DMS 273 treated with DMSO at 0.1 percent for 48 hours (cell line): ENCODE results near the gene KRTAP16-1.
"Not testable (repeated sequence)": the region's sequence is repeated elsewhere in the genome, so short reads cannot be mapped to it uniquely, and the experiment has no call there.

Experiments
- DNase-seq: peaks from one replicate; lab custom pipeline; 2025; lab: John Stamatoyannopoulos, UW

The KRTAP16-1 gene

DNA sequence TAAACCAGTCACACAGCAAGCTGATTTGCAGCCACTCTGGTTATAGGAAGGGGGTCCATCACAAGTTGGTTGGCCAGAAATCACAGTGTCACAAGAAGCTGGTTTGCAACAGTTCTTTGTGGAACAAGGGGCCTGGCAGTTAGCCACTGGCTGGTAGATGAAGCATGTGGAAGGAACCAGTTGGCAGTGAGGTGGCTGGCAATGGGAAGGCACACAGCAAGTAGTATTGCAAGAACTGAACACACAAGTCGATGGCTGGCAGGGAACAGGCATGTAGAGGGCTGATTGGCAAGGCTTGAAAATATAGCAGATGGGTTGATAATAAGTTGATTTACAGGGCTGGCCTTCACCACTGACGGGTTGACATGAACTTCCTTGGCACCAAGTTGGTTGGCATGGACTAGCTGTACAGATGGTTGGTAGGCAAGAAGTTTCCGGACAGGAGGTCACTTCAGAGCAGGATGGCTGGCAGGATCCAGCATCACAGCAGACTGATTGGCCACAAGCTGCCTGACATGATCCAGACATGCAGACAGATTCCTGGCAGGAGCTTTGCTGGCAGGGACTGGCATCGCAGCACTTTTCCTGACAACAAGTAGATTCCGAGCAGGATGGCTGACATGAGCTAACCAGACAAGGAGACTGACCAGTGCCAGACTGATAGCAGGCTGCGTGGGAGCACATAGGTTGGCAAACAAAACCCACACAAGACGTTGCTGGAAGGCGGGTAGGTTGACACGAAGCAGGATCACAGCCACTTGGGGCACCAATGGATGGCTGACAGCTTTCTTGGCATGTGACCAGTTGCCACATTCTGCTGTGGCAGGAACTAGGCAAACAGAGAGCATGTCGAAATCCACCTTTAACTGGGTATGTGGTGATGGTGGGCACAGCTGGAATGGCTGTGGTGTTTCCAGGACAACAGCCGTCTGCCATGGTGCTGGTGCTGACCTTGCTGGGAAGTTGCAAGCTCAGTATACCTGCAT, 6.9 kb downstream of the KRTAP16-1 start, which contains the start of gene KRTAP29-1:
KRTAP29-1 (minus strand) TSS at position 936 of the 986 bp plus-strand sequence; CDS start at position 936, 0 bp downstream.
- DNase-seq: peak; percentile 23

DNA sequence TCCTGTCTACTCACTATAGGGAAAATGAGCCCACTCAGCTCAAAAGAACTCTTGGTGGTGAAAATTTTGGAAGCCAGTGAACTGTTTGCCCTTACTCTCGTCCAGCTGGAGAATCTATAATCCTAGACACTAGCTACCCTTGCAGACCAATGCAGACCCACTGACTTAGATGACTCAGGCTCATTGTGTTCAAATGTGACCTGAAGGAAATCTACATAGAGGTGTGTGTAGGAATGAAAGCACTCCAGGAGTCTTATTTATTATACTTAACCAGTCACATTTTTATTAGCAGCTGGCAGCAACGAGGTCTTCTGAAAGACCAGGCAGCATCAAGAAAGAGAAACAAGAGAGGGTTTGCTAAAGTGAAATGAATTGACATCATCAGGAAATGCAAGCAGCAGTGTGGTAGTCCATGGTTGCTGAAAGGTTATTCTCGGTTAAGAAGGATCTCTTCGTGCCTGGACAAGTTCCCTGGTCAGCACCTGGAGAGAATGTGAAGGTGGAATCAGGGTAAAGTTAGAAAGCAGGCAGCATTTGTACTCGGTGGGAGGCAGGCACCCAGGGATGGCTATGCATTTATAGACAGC, 7.8 kb downstream of the KRTAP16-1 start:
- no peak for DNase-seq

DNA sequence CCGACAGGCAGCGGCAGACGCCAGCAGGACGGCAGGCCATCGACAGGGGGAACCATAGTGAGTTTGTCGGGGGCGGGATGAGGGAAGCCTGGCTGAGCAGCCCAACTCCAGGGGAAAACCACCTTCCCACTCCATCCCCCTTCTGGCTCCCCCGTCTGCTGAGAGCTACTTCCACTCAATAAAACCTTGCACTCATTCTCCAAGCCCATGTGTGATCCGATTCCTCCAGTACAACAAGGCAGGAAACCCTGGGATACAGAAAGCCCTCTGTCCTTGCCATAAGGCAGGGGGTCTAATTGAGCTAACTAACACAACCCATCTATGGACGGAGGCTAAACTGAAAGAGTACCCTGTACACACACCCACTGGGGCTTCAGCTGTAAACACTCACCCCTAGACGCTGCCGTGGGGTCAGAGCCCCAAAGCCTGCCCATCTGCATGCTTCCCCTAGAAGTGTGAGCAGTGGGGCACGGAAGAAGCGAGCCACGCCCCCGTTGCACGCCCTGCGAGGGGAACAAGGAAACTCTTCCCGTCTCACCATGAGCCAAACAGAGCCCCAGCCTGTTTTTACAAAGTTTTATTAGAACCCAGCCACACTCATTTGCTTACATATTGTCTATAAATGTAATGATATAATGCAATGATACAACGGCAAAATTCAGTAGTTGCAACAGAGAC, 10.5 kb downstream of the KRTAP16-1 start:
- DNase-seq: no peak

DNA sequence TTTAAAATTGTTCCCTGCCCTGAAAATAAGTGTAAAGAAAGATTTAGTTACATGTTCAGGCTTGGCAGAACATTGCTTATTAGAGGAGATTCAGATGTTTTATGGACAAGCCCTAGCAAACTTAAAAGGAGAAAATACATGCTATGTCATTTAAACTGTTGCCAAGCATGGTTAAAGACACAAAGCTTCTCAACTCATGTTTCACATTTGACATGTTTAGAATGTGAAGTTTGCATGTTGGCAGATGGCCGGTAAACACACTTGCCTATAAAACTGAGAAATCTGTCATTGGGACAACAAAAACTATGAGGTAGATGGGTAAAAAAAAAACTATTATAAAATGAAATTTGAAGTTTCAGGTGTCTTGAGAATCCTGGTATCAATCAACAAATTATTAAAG, 12.3 kb downstream of the KRTAP16-1 start:
- DNase-seq: no peak

DNA sequence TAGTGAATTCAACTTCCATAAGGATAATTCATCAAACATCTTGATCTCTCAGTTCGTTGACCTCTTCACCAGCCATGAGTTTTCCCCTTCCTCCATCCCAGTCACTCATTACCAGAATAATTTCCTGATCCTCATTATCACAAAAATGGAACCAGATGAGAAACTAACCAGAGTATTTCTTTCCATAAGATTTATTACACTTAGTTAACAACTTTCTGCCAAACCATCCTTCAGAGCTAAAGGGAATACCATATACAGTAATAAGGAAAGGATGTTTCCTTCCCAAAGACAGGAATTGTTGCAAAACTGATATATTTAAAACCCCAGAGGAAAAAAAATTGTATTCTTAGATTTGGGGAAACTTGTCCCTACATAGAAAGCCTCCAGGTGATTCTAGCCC, 15.1 kb downstream of the KRTAP16-1 start:
- no peak for DNase-seq

DNA sequence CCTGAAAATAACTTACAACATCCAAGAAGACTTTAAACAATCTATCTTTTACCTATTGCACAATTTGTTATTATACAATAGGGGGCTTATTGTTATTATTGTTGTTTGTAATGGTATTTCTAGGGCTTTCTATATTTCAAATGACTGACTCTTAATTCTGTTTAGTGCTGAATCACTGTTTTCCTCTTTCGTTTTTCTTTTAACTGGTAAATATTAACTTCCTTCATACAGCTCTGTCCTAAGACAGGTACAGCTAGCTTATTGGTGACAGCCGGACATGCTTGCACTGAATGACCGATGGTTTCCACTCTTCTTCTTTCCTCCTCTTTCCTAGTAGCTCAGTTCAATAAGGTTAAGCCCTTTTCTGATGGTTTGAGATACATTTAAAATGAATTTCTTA, 22.1 kb downstream of the KRTAP16-1 start:
- DNase-seq: no peak

DNA sequence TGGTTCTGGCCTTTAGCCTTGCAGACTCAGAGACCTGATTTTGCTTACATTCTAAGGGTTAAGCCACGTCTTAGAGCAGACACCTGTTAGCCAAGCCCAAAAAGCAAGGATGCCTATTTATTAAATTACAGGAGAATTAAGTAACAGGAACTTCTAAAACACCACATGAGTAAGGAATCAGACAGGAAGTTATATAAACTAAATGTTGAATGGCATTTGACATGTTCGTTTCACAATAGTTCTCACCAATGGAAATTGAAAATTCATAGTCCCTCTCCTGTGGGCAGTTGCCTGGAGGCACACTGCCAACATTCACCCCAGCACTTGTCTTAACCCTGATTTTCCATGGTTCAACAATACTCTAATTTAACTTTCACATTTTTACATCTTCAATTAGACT, 24.6 kb downstream of the KRTAP16-1 start:
- DNase-seq: no peak

DNA sequence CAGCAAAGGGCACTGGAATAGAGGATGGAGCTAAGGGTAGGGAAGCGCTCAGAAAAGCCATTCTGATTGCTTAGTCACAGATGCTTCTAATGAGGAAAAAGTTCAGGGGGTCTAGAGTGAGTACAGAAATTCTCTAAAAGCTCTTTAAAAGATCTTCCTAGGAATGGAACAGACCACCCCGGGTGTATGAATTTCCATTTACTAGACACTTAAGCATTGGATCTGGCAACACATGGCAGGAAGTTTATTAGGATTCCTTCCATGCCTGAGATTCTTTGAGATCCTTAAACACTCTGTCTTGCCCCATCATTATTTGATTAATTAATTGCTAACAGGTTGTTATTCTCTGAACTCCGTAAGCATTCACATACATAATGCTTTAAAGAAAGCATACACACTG, 25.1 kb downstream of the KRTAP16-1 start:
- DNase-seq: no peak

DNA sequence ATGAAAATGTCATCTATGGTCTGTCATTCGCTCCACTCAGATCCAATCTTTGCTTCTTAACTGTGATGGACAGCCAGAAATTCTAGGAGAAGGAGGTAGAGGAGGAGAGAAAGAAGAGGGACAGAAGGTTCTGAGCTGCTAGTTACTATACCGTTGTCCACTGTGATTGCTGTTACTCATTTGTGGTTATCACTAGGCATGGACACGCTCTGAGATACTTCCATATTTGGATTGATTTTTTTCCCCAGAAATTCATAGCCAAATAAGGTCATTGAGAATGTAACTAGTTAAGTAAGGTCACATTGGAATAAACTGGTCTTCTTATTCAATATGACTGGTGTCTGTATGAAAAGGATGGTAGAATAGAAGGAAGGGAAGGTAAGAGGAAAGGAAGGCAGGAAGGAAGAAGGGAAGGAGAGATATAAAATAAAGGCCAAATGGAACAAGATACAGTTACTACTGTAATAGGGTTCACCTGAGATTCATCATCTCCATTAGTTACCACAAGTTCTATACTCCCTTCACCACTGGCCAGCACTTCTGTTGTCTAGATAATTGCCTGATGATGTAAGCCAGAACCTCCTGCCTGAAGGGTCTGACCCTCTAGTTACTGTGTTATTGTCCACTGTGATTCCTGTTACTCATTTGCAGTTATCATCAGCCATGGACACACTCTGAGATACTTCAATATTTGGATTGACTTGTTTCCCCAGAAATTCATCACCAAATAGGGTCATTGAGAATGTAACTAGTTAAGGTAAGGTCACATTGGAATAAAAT, 30.7 kb downstream of the KRTAP16-1 start:
- no peak for DNase-seq

DNA sequence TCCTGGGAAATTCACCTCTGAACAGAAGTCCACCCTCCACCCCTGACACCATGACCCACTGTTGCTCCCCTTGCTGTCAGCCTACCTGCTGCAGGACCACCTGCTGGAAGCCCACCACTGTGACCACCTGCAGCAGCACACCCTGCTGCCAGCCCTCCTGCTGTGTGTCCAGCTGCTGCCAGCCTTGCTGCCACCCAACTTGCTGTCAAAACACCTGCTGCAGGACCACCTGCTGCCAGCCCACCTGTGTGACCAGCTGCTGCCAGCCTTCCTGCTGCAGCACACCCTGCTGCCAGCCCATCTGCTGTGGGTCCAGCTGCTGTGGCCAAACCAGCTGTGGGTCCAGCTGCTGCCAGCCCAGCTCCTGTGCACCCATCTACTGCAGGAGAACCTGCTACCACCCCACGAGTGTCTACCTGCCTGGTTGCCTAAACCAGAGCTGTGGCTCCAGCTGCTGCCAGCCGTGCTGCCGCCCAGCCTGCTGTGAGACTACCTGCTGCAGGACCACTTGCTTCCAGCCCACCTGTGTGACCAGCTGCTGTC, 33.4 kb downstream of the KRTAP16-1 start, which contains the start of gene KRTAP9-7:
KRTAP9-7 (plus strand) TSS at position 51 of the 543 bp plus-strand sequence; CDS start at position 51, 0 bp downstream.
- DNase-seq: not testable (repeated sequence)

DNA sequence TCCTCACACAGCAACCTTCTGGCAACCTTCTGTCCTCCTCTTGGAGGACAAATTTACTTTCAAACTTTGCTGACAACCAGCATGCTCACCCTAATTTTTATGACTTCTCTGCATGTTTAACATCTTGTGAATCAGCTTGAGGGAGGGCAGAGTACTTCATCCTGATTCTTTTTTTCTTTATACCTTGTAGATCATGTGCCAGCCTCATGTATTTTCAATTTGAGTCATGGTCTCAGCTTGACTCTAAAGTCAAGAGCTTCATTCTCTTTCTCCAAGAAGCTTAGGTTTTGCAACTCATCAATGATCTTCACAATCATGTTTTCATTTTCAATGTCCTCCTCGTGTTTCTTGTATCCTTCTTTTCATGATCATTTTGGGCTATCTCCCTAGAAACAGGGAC, 37.3 kb downstream of the KRTAP16-1 start:
- DNase-seq: no peak

DNA sequence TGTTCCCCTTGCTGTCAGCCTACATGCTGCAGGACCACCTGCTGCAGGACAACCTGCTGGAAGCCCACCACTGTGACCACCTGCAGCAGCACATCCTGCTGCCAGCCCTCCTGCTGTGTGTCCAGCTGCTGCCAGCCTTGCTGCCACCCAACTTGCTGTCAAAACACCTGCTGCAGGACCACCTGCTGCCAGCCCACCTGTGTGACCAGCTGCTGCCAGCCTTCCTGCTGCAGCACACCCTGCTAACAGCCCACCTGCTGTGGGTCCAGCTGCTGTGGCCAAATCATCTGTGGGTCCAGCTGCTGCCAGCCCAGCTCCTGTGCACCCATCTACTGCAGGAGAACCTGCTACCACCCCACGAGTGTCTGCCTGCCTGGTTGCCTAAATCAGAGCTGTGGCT, 37.8 kb downstream of the KRTAP16-1 start:
- DNase-seq: not testable (repeated sequence)

DNA sequence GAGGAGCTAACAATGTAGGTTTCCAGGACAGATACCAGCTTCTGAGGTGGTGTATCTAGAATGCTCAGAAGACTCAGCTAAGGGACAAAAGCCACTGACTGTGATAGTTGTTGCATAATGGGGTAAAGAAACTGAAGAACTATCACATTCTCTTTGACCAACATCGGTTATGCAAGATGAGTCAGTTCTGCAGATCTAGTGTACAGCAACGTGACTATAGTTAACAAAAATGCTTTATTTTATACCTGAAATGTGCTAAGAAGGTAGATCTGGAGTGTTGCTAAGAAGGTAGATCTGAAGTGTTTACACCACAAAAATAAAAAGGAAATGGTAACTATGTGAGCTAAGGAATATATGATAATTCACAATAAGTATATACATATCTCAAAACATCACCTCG, 41.4 kb downstream of the KRTAP16-1 start:
- no peak for DNase-seq

DNA sequence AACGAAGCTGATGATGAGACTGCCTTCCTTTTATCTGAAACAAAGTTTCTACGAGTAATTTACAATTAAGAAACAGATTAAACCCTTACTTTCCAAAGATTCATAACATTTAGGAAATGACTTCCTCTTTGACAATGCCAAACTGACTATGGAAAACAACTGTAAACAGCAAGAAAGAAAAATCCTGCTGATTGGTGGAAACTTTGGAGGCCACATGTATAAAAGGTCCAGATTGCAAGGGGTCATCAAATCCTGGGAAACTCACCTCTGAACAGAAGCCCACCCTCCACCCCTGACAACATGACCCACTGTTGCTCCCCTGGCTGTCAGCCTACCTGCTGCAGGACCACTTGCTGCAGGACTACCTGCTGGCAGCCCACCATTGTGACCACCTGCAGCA, 44.0 kb downstream of the KRTAP16-1 start, which contains the start of gene KRTAP9-6:
KRTAP9-6 (plus strand) TSS at position 301 of the 400 bp plus-strand sequence; CDS start at position 301, 0 bp downstream.
- DNase-seq: no peak

DNA sequence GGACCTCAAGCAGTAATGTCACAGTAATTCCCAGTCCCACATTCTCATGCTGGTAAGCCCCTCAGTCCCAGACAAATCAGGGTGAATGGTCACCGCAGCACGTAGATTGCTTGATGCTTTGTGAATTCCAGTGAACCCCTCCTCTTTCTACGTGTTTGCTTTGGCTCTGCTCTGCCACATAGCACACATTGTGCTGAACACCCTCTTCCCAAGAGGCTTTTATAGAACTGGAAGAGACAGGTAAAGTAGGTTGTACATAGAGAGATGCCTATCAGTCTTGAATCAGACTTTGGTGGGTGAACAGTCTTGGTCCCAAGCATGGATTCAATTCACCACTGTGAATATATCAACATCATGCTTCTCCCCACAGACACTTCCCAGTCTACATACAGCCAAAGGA, 44.5 kb downstream of the KRTAP16-1 start:
- DNase-seq: no peak

DNA sequence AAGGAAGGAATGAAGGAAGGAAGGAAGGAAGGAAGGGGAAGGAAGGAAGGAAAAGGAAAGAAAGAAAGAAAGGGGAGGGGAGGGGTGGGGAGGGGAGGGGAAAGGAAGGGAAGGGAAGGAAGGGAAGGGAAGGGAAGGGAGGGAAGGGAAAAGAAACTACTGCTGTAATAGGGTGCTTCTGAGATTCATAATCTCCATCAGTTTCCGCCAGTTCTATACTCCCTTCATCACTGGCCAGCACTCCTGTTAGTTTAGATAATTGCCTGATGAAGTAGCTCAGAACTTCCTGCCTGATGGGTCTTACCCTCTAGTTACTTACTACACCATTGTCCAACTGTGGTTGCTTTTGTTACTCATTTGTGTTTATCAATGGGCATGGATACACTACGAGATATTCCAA, 45.9 kb downstream of the KRTAP16-1 start:
- DNase-seq: no peak

DNA sequence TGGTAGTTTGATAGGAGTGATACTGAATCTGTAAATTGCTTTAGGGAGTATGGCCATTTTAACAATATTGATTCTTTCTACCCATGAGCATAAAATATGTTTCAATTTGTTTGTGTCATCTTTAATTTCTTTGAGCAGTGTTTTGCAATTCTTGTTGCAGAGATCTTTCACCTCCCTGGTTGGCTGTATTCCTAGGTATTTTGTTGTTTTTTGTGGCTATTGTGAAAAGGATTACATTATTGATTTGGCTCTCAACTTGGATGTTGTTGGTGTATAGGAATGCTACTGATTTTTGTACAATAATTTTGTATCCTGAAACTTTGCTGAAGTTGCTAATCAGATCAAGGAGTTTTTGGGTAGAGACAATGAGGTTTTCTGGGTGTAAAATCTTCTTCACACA, 50.7 kb downstream of the KRTAP16-1 start:
- no peak for DNase-seq
